Thymus (tissue), 11 donors: ENCODE results near the gene STAP2. TPM values are rescaled to one million over a fixed set of nuclear protein-coding genes. Genes with fewer than 3 reads are reported as not detected.
A peak's percentile ranks its signal among the peaks of the same experiment; 100 is the strongest.

Source experiments
- DNase-seq, 9 donors: peaks; one replicate each; pipeline ENCODE4 v3.0.0-alpha.2; 2013; ENCODE audit warnings: low spot score in 9 of 9, low read depth in 6 of 9, missing footprints in 1 of 9
- H3K27ac ChIP-seq, 2 donors: one replicate each; pipeline ENCODE4 v1.5.1; 2013; ENCODE audit warnings: control low read depth in 1 of 2, low read depth in 1 of 2, low read length in 1 of 2, mild to moderate bottlenecking in 1 of 2, moderate library complexity in 1 of 2
- H3K27me3 ChIP-seq, 2 donors: one replicate each; pipeline ENCODE4 v1.5.1; 2013; ENCODE audit warnings: low read length in 1 of 2; ENCODE audit not compliant: control insufficient read depth in 2 of 2, insufficient read depth in 1 of 2
- H3K36me3 ChIP-seq, 2 donors: one replicate each; pipeline ENCODE4 v1.5.1; 2013; ENCODE audit warnings: low read length in 1 of 2, mild to moderate bottlenecking in 1 of 2, moderate library complexity in 1 of 2; ENCODE audit not compliant: control insufficient read depth in 2 of 2, insufficient read depth in 2 of 2
- H3K4me1 ChIP-seq, 2 donors: one replicate each; pipeline ENCODE4 v1.5.1; 2013; ENCODE audit warnings: low read length in 2 of 2; ENCODE audit not compliant: control insufficient read depth in 2 of 2, insufficient read depth in 2 of 2
- H3K4me3 ChIP-seq, 2 donors: one replicate each; pipeline ENCODE4 v1.5.1; 2013; ENCODE audit warnings: low read length in 2 of 2, control low read depth in 1 of 2, mild to moderate bottlenecking in 1 of 2
- H3K9me3 ChIP-seq, 2 donors: one replicate each; pipeline ENCODE4 v1.5.1; 2013; ENCODE audit warnings: low read length in 1 of 2, mild to moderate bottlenecking in 1 of 2; ENCODE audit not compliant: control insufficient read depth in 2 of 2, insufficient read depth in 1 of 2
- WGBS: extraction: QIAGEN DNeasy Blood & Tissue Kit; methylation state at CpG from one replicate; pipeline ENCODE4 v1.1.7; 2013; 5-methylcytosine and 5-hydroxymethylcytosine counted together
- polyA plus RNA-seq: library from polyadenylated mRNA; stranded (reverse); fragments of 200-250 nt; gene quantifications from one replicate; pipeline ENCODE4 v1.2.3, GENCODE V29; 2013
- total RNA-seq: library from RNA; stranded (reverse); fragments of 120-200 nt; gene quantifications from one replicate; pipeline ENCODE4 v1.2.4, GENCODE V29; 2013
- donor health status: healthy.

The STAP2 gene
- total and polyA plus RNA-seq, 2 donors, result 20.8 to 21.3 TPM

- Histone ChIP-seq H3K27me3 (no peaks in the 10 kb centered on the region), H3K4me3 (no peak overlapping the region), H3K4me1 (peaks cover 15 to 67% of the 10 kb centered on the region in 2 donors), H3K36me3 (peaks cover 0 to 7% of the 10 kb centered on the region in 2 donors), H3K9me3 (peaks cover 0 to 4% of the 10 kb centered on the region in 2 donors), H3K27ac (no peak overlapping the region)
- WGBS, result 98% methylated on average over 22 of the region's 22 CpGs
- no peak for DNase-seq
These were observed 33.8 kb upstream of the STAP2 start for GRCh38 chr19:4372165-4373012.

- 98% methylated on average over 31 of the region's 31 CpGs for WGBS
- H3K36me3 ChIP-seq, result peaks cover 3 to 10% of the 10 kb centered on the region in 2 donors
- no peak overlapping the region for H3K4me3 ChIP-seq
- no peaks in the 10 kb centered on the region for H3K27me3 ChIP-seq
- DNase-seq, result no peak
- peaks cover 0 to 4% of the 10 kb centered on the region in 2 donors for H3K9me3 ChIP-seq
- peaks cover 15 to 67% of the 10 kb centered on the region in 2 donors for H3K4me1 ChIP-seq
- no peak overlapping the region for H3K27ac ChIP-seq
These were observed 32.9 kb upstream of the STAP2 start for GRCh38 chr19:4371247-4372164.

DNA sequence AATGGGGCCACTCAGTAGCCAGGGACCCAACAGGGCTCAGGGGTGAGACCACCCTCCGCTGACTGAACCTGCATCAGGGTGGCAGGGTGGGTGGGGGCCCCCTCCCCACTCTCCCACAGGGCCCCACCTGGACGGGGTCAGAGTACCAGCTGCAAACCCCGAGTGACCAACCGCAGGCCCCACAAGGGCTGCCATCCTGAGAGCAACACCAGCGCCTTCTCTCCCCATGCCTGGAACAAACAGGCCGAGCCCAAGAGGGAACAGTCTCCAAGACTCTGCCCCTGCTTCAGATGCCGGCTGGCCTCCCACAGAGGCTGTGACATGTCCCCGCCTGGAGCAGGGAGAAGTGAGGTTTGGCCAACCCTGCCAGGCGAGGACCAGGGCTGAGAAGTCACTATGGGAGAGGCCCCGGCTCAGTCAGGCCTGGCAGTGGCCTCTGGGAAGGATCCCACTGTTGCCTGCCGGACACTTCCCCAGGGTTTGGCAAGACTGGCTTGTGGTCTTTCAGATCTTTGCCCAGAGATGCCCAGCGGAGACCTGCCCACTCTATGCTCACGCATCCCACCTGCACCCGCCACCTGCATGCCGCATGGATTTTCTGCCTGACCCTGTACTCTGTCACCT lies 31.9 kb upstream of the STAP2 start:
- WGBS, result 94% methylated on average over 15 of the region's 15 CpGs
- H3K9me3 ChIP-seq, result peaks cover 0 to 4% of the 10 kb centered on the region in 2 donors
- H3K27ac ChIP-seq, result no peak overlapping the region
- H3K4me3 ChIP-seq, result no peak overlapping the region
- H3K4me1 ChIP-seq, result peaks cover 15 to 60% of the 10 kb centered on the region in 2 donors
- no peak for DNase-seq
- no peaks in the 10 kb centered on the region for H3K27me3 ChIP-seq
- peaks cover 13 to 20% of the 10 kb centered on the region in 2 donors for H3K36me3 ChIP-seq

- Histone ChIP-seq H3K4me1 (peaks cover 15 to 54% of the 10 kb centered on the region in 2 donors), H3K27ac (peak overlapping the region; percentile 66 to 82), H3K4me3 (peak overlapping the region; percentile 21 to 32), H3K27me3 (no peaks in the 10 kb centered on the region), H3K36me3 (peaks cover 20 to 27% of the 10 kb centered on the region in 2 donors), H3K9me3 (peaks cover 0 to 4% of the 10 kb centered on the region in 2 donors)
- peak in 6 of 9 donors; percentile 34 to 78 (median 58) for DNase-seq
- WGBS, result 2% methylated on average over 21 of the region's 21 CpGs
These were observed 31.2 kb upstream of the STAP2 start for GRCh38 chr19:4369888-4370260.

GRCh38 chr19:4369109-4369887 lies 30.7 kb upstream of the STAP2 start:
- Histone ChIP-seq H3K36me3 (peaks cover 22 to 30% of the 10 kb centered on the region in 2 donors), H3K27ac (peak overlapping the region; percentile 66 to 82), H3K4me3 (peak overlapping the region; percentile 21 to 32), H3K4me1 (peaks cover 15 to 49% of the 10 kb centered on the region in 2 donors), H3K9me3 (peaks cover 0 to 4% of the 10 kb centered on the region in 2 donors), H3K27me3 (no peaks in the 10 kb centered on the region)
- peak in 8 of 9 donors; percentile 23 to 81 (median 44) for DNase-seq
- WGBS, result 2% methylated on average over 25 of the region's 25 CpGs

DNA sequence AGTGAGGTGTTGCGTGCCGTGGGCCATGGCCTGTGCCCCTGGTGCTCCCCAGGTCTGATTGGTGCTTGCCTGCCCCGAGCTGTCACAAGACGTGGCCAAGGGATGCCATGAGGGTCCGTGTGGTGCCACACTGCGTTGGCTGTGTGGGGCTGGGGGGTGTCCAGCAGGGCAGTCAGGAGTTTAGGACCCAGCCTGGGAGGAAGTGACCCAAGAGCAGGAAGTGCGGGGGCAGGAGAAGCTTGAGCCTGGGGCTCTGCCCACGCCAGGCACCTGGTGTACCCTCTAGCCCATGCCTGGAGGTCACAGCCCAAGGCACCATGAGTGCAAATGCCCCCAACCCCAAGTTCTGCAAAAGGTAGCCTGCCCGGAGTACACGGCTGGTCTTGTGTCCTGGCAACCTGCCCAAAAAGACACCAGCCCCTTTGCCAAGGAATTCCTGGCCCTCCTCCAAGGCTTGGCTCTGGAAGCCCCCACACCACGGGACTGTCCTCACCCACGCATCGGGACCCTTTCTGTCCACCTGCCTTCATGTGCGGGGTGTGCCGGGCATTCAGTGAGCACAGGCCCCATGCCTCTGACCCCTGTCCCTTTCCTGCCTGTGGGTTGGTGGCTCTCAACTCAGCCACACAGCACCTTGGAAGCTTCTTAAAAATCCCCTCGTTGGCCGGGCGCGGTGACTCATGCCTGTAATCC lies 29.6 kb upstream of the STAP2 start:
- DNase-seq, result no peak

GRCh38 chr19:4367781-4368127 lies 29.1 kb upstream of the STAP2 start:
- H3K36me3 ChIP-seq, result peaks cover 37 to 46% of the 10 kb centered on the region in 2 donors
- H3K27ac ChIP-seq, result peak overlapping the region in 1 of 2 donors; percentile 6
- no peaks in the 10 kb centered on the region for H3K27me3 ChIP-seq
- no peaks in the 10 kb centered on the region for H3K9me3 ChIP-seq
- peaks cover 15 to 37% of the 10 kb centered on the region in 2 donors for H3K4me1 ChIP-seq
- DNase-seq, result no peak
- 95% methylated on average over 13 of the region's 13 CpGs for WGBS
- no peak overlapping the region for H3K4me3 ChIP-seq

More for the DNA sequence above, 29.6 kb upstream of the STAP2 start:
- peaks cover 32 to 40% of the 10 kb centered on the region in 2 donors for H3K36me3 ChIP-seq
- H3K27me3 ChIP-seq, result no peaks in the 10 kb centered on the region
- no peak overlapping the region for H3K4me3 ChIP-seq
- peak overlapping the region; percentile 6 to 37 for H3K27ac ChIP-seq
- H3K9me3 ChIP-seq, result no peaks in the 10 kb centered on the region
- peaks cover 15 to 41% of the 10 kb centered on the region in 2 donors for H3K4me1 ChIP-seq
- 88% methylated on average over 19 of the region's 19 CpGs for WGBS

DNA sequence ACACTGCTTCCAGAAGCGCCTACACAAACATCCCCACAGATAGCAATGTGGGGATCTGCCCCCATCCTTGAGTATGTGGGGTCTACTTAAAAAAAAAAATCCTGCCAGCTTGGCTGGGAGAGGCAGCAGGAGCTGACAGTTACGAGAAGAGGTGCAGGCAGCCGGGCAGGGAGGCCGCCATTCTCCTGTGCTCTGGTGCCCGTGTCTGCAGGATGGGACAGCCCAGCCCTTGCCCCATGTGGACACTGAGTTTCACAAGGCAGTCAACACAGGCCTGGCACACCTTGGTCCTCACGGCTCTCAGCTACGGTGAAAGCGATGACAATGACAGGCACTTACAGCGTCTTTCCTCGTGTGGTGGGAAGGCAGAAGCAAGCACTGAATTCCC lies 28.7 kb upstream of the STAP2 start:
- no peak overlapping the region for H3K4me3 ChIP-seq
- H3K27ac ChIP-seq, result no peak overlapping the region
- H3K36me3 ChIP-seq, result peaks cover 41 to 50% of the 10 kb centered on the region in 2 donors
- 97% methylated on average over 10 of the region's 10 CpGs for WGBS
- no peaks in the 10 kb centered on the region for H3K27me3 ChIP-seq
- no peak for DNase-seq
- H3K9me3 ChIP-seq, result no peaks in the 10 kb centered on the region
- H3K4me1 ChIP-seq, result peaks cover 15 to 33% of the 10 kb centered on the region in 2 donors
